ENCODE results near the gene ALOX5AP.
A peak's percentile ranks its signal among the peaks of the same experiment; 100 is the strongest.

ALOX5AP gene

DNA sequence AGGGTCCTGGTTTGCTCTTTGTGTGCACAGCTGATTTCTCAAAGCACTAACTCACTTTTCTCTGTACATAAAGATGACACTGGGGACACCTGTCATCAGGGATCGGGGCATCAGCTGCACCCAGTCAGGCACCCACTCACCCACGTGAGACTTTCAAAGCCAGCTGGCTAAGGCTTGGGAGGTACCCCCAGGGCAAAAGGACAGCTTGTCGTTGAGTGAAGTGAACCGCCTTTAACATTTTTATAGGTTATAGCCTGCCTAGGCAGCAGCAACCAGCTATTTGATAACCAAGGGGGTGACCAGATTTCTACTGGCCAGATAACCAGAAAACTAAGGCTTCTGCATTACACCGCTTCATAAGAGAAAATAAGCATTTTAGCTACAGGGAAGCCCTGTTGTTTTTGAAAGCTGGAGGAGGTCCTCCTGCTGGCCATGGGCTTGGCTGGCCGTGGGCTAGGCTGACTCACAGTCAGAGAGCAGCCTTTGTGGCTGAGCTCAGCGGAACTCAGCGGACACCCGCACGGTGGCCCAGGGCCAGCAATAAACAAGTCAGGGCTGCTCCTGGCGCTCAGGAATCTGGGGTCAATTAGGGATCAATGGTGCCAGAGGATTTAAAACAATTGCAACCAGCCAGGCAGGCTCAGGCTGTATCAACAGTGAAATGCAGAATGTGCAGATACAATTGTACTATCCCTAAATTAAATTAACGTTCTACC lies 57.1 kb downstream of the ALOX5AP start:
- ChIA-PET POLR2A (ENCODE audit: low non-redundant PET) (no interaction called here), CTCF (interaction anchor here (0.5 to 2.5 kb wide), 3 partner anchors 37 to 117 kb away, joined by 3 to 11 read pairs (median 3); no protein-coding TSS in a partner anchor)
- TF ChIP-seq, protein P1, sequence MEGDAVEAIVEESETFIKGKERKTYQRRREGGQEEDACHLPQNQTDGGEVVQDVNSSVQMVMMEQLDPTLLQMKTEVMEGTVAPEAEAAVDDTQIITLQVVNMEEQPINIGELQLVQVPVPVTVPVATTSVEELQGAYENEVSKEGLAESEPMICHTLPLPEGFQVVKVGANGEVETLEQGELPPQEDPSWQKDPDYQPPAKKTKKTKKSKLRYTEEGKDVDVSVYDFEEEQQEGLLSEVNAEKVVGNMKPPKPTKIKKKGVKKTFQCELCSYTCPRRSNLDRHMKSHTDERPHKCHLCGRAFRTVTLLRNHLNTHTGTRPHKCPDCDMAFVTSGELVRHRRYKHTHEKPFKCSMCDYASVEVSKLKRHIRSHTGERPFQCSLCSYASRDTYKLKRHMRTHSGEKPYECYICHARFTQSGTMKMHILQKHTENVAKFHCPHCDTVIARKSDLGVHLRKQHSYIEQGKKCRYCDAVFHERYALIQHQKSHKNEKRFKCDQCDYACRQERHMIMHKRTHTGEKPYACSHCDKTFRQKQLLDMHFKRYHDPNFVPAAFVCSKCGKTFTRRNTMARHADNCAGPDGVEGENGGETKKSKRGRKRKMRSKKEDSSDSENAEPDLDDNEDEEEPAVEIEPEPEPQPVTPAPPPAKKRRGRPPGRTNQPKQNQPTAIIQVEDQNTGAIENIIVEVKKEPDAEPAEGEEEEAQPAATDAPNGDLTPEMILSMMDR (conservative IDR thresholded peaks at IDR 0.05; ENCODE audit: low read depth): no peak; the same call in 1 of the 2 replicates
- H3K27ac ChIP-seq: peak overlapping the region; percentile 80
- peak; percentile 91 for DNase-seq (ENCODE audit: low spot score)

DNA sequence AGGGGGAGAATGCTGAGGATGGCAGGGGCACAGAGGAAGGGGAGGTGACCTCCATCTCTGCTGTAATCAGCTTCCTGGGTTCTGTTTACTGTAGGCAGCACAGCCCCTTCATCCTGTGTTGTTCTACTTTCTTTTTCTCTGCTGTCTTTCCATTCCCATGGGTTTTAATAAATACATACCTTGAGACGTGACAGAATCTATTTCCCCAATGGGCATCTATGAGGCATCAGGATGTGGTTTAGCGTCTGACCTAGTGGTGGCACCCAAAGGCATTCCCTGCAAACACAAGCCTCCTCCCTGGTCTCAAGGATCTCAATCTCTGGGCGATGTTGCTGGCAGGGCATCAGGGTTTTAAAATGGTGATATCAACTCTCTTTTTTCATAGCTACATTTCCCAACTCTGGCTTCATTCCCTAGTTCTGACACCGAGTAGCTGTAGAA lies 60.8 kb downstream of the ALOX5AP start:
- POLR2A ChIA-PET (ENCODE audit: low non-redundant PET): no interaction called here
- peak; percentile 56 for DNase-seq (ENCODE audit: low spot score)
- H3K27ac ChIP-seq: peak overlapping the region; percentile 67
- CTCF ChIA-PET: interaction anchor here (0.6 to 2.5 kb wide), 5 partner anchors 60 to 686 kb away, joined by 3 to 7 read pairs (median 3); no protein-coding TSS in a partner anchor
- TF ChIP-seq, protein P1 (conservative IDR thresholded peaks at IDR 0.05; ENCODE audit: low read depth): peak; percentile 16; the same call in 1 of the 2 replicates

DNA sequence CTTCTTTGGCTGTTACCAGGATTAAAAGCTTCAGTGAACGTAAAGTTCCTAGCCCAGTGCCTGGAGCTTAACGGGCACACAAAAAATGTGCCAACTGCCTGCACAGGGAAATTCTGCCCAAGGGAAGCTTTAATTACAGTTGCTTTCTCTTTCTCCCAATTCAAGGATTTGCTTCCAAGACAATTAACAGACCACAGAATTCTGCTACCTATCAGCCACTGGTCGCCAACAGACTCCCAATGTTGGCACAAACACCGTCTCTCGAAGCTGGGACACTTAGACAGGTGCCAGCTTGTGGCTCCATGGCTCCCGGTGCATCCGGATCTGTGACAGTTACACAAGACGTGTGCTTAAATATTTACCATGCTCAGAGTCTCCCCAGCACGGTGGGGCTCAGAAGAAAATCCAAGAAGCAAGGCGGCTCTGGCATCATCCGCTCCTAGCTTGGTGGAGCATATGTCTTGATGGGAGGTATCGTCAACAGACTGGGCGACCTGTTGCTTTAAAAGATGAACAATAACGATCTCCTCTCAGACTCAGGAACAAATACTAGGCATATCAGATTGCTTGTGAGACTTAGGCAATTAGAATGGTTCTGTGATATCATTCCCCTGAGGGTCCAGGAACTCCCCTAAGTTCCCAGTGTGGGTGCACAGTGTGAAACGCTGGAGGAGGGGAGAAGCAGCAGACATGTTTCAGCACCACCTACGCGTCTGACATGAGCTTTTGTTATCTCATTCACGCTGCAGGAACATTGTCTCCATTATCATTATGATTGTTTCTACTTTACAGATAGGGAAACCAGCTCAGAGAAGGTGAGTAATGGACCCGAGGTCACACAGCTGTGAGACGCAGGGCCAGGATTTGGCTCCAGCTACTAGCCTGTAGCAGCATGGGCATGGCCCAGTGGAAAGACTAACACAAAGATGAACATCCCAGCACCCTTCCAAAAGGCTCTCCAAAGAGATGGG lies 61.6 kb downstream of the ALOX5AP start:
- TF ChIP-seq, protein P1 (conservative IDR thresholded peaks at IDR 0.05; ENCODE audit: low read depth): no peak
- ChIA-PET POLR2A (ENCODE audit: low non-redundant PET) (no interaction called here), CTCF (interaction anchor here (0.6 to 2.5 kb wide), 7 partner anchors 59 to 1034 kb away, joined by 3 to 7 read pairs (median 3); no protein-coding TSS in a partner anchor)
- H3K27ac ChIP-seq: peak overlapping the region; percentile 67
- DNase-seq (ENCODE audit: low spot score): no peak

DNA sequence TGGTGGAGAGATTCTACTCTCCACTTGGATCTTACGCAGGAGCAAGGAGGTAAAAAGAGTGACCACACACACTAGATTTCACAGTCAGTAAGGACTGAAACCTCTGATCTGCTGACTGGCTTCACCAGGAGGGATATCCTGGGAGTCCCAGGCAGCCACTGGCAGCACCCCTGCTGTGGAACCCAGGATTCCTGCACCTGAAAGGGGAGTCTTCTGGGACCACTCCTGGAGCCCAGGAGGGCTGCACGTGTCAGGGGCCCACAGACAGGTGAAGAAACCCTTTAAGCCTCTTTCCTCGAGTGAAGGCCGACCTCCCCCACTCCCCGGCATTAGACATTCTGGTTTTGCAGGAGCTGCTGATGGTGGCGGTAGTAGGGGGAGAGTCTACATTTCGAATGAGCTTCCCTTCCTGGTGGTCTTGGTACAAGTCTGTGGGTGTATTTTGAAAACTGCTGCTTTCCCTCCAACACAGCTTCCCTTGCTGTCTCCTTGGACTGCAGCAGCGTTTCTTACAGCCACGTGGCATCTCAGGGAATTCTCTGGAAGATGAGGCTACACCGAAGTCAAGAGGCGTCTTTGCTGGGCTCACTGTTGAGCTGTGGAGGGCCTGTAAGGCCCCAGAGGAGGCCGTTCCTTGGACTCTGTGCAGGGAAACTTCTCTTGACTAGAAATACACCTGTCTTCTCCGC lies 62.6 kb downstream of the ALOX5AP start:
- DNase-seq (ENCODE audit: low spot score): no peak
- POLR2A ChIA-PET (ENCODE audit: low non-redundant PET): no interaction called here
- H3K27ac ChIP-seq: no peak overlapping the region
- TF ChIP-seq, protein P1 (conservative IDR thresholded peaks at IDR 0.05; ENCODE audit: low read depth): no peak
- CTCF ChIA-PET: interaction anchor here (0.6 to 2.5 kb wide), 3 partner anchors 67 to 1036 kb away, joined by 3 to 7 read pairs (median 4); no protein-coding TSS in a partner anchor

DNA sequence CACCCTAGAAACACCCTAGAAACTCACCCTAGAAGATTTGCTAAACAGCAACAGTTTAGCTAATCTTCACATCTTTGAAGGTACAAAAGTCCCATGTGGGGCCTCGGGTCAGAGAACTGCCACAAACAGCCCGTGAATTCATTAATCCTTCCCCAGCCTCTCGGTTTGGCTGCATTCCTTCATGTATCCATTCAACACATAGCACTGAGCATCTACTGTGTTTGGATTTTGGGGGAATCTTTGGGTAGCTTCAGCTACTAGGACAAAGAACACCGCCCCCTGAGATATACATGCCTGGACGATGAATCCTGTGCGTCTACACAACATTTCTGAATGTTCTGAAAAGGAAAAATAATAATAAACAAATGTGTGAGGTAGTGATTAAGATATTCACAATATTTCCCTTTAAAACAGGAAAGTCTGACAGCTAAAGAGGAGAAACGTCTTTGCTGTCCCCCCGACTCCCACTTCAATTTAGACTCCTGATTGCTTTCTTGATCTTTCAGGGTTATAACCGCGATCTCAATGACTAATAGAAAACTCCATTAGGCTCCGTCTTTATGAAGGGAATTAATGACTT lies 63.5 kb downstream of the ALOX5AP start:
- TF ChIP-seq, protein P1 (conservative IDR thresholded peaks at IDR 0.05; ENCODE audit: low read depth): no peak
- no peak overlapping the region for H3K27ac ChIP-seq
- ChIA-PET CTCF (interaction anchor here (0.7 kb wide), 1 partner anchor 109 kb away, joined by 4 read pairs; no protein-coding TSS in a partner anchor), POLR2A (ENCODE audit: low non-redundant PET) (no interaction called here)
- DNase-seq (ENCODE audit: low spot score): no peak
